ENCODE measurements around the gene CDS1. TPM values are rescaled to one million over a fixed set of nuclear protein-coding genes. Genes with fewer than 3 reads are reported as not detected.

The CDS1 gene
- total and polyA plus RNA-seq, 2 donors from 2014 or later: 13.5 to 18.8 TPM

DNA sequence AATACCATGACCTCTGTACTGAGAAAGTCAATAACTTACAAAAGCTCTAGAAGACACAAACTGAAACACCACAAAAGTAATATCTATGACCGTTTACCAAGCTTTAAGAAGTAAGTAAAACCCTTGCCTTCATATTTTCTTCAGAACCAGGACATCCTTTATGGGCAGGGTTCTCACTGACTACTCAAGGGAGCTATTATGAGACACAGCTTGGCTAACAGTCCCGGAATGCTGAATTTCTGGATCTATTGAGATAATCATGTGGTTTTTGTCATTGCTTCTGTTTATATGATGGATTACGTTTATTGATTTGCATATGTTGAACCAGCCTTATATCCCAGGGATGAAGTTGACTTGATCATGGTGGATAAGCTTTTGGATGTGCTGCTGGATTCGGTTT lies 19.9 kb upstream of the CDS1 start:
- H3K36me3 ChIP-seq (ENCODE audit: control insufficient read depth in 2 of 3, insufficient read depth in 3 of 3, low read length in 3 of 3): no peaks in the 10 kb centered on the region
- no peaks in the 10 kb centered on the region for H3K27me3 ChIP-seq (ENCODE audit: control insufficient read depth, insufficient read depth, low read length)
- no peaks in the 10 kb centered on the region for H3K4me1 ChIP-seq (ENCODE audit: control insufficient read depth in 2 of 3, insufficient read depth in 2 of 3, low read depth in 1 of 3, low read length in 3 of 3)
- intact Hi-C loops (cut with DNase I): no loop called here
- no peak overlapping the region for H3K9ac ChIP-seq (ENCODE audit: low read length in 3 of 3)
- no peaks in the 10 kb centered on the region for H3K9me3 ChIP-seq (ENCODE audit: control insufficient read depth in 2 of 3, insufficient read depth in 1 of 3, low read length in 3 of 3)
- H3K4me3 ChIP-seq (ENCODE audit: low read length in 3 of 3): no peak overlapping the region
- no peak for DNase-seq
- no peak for FAIRE-seq
- no peak overlapping the region for H3K27ac ChIP-seq (ENCODE audit: low read depth in 2 of 2, low read length in 2 of 2)
- TF ChIP-seq, protein P1, sequence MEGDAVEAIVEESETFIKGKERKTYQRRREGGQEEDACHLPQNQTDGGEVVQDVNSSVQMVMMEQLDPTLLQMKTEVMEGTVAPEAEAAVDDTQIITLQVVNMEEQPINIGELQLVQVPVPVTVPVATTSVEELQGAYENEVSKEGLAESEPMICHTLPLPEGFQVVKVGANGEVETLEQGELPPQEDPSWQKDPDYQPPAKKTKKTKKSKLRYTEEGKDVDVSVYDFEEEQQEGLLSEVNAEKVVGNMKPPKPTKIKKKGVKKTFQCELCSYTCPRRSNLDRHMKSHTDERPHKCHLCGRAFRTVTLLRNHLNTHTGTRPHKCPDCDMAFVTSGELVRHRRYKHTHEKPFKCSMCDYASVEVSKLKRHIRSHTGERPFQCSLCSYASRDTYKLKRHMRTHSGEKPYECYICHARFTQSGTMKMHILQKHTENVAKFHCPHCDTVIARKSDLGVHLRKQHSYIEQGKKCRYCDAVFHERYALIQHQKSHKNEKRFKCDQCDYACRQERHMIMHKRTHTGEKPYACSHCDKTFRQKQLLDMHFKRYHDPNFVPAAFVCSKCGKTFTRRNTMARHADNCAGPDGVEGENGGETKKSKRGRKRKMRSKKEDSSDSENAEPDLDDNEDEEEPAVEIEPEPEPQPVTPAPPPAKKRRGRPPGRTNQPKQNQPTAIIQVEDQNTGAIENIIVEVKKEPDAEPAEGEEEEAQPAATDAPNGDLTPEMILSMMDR (IDR thresholded peaks at IDR 0.05; ENCODE audit: borderline replicate concordance, extremely low read depth, insufficient read depth): no peak

DNA sequence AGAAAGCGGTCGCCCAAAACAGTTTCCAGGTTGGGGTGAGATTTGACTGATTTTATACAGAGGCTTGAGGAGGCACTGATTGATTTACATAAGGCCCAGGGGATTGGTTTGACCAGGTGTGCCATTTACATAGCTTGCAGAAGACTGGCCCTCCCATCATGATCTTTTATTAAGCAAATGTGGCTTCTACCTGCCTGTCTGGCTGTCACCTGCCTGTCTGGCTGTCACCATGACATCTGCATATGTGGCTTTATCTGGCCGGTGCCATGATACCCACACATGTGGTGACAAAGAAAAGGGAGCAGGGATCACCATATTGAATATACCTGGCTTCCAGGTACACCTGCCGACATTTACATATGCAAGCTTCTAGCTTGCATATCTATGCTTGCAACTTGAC lies 17.0 kb upstream of the CDS1 start:
- no peaks in the 10 kb centered on the region for H3K27me3 ChIP-seq (ENCODE audit: control insufficient read depth, insufficient read depth, low read length)
- no peak overlapping the region for H3K27ac ChIP-seq (ENCODE audit: low read depth in 2 of 2, low read length in 2 of 2)
- no peak for FAIRE-seq
- DNase-seq: no peak
- intact Hi-C loops (cut with DNase I): no loop called here
- H3K9ac ChIP-seq (ENCODE audit: low read length in 3 of 3): no peak overlapping the region
- no peak overlapping the region for H3K4me3 ChIP-seq (ENCODE audit: low read length in 3 of 3)
- no peaks in the 10 kb centered on the region for H3K9me3 ChIP-seq (ENCODE audit: control insufficient read depth in 2 of 3, insufficient read depth in 1 of 3, low read length in 3 of 3)
- H3K36me3 ChIP-seq (ENCODE audit: control insufficient read depth in 2 of 3, insufficient read depth in 3 of 3, low read length in 3 of 3): no peaks in the 10 kb centered on the region
- TF ChIP-seq, protein P1 (IDR thresholded peaks at IDR 0.05; ENCODE audit: borderline replicate concordance, extremely low read depth, insufficient read depth): no peak
- no peaks in the 10 kb centered on the region for H3K4me1 ChIP-seq (ENCODE audit: control insufficient read depth in 2 of 3, insufficient read depth in 2 of 3, low read depth in 1 of 3, low read length in 3 of 3)

DNA sequence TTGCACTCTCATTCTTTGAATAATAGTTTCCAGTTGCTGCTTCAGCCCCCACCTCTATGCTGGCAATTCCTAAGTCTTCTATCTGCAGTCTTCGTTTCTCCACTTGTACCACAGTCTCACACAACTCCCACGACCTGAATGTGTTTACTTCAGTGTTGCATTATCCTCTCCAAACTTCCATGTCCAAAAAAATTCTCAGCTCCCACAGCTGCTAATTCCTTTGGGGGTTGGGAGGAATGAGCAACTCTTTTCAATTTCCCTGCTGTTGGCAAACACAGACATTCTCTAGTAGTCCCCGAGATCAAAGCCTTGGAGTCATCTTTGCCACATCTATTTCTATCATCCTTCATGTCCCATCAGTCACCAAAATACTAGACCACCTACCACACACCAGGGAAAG lies 14.4 kb upstream of the CDS1 start:
- FAIRE-seq (no peak), DNase-seq (no peak)
- intact Hi-C loops (cut with DNase I): no loop called here
- no peaks in the 10 kb centered on the region for H3K36me3 ChIP-seq (ENCODE audit: control insufficient read depth in 2 of 3, insufficient read depth in 3 of 3, low read length in 3 of 3)
- no peaks in the 10 kb centered on the region for H3K9me3 ChIP-seq (ENCODE audit: control insufficient read depth in 2 of 3, insufficient read depth in 1 of 3, low read length in 3 of 3)
- TF ChIP-seq, protein P1 (IDR thresholded peaks at IDR 0.05; ENCODE audit: borderline replicate concordance, extremely low read depth, insufficient read depth): no peak
- H3K27ac ChIP-seq (ENCODE audit: low read depth in 2 of 2, low read length in 2 of 2): no peak overlapping the region
- H3K9ac ChIP-seq (ENCODE audit: low read length in 3 of 3): no peak overlapping the region
- no peak overlapping the region for H3K4me3 ChIP-seq (ENCODE audit: low read length in 3 of 3)
- H3K27me3 ChIP-seq (ENCODE audit: control insufficient read depth, insufficient read depth, low read length): no peaks in the 10 kb centered on the region
- no peaks in the 10 kb centered on the region for H3K4me1 ChIP-seq (ENCODE audit: control insufficient read depth in 2 of 3, insufficient read depth in 2 of 3, low read depth in 1 of 3, low read length in 3 of 3)

- DNase-seq: no peak
- H3K27ac ChIP-seq (ENCODE audit: low read depth in 2 of 2, low read length in 2 of 2): no peak overlapping the region
- H3K27me3 ChIP-seq (ENCODE audit: control insufficient read depth, insufficient read depth, low read length): no peaks in the 10 kb centered on the region
- H3K36me3 ChIP-seq (ENCODE audit: control insufficient read depth in 2 of 3, insufficient read depth in 3 of 3, low read length in 3 of 3): no peaks in the 10 kb centered on the region
- intact Hi-C loops (cut with DNase I): no loop called here
- TF ChIP-seq, protein P1 (IDR thresholded peaks at IDR 0.05; ENCODE audit: borderline replicate concordance, extremely low read depth, insufficient read depth): no peak
- H3K9ac ChIP-seq (ENCODE audit: low read length in 3 of 3): no peak overlapping the region
- no peaks in the 10 kb centered on the region for H3K9me3 ChIP-seq (ENCODE audit: control insufficient read depth in 2 of 3, insufficient read depth in 1 of 3, low read length in 3 of 3)
- FAIRE-seq: no peak
- no peaks in the 10 kb centered on the region for H3K4me1 ChIP-seq (ENCODE audit: control insufficient read depth in 2 of 3, insufficient read depth in 2 of 3, low read depth in 1 of 3, low read length in 3 of 3)
- no peak overlapping the region for H3K4me3 ChIP-seq (ENCODE audit: low read length in 3 of 3)
Measured at GRCh38 chr4:84569009-84569408, 13.9 kb upstream of the CDS1 start.
